ENCODE results near the gene LEAP2. TPM values are rescaled to one million over a fixed set of nuclear protein-coding genes. Genes with fewer than 3 reads are reported as not detected.

The LEAP2 gene
- total RNA-seq, 1 donor from 2014 or later = 0.25 TPM

GRCh38 chr5:132827943-132828673, 45.4 kb upstream of the LEAP2 start:
- H3K27me3 ChIP-seq (ENCODE audit: control insufficient read depth, insufficient read depth, low read length) = peaks cover 2% of the 10 kb centered on the region
- H3K4me3 ChIP-seq (ENCODE audit: low read depth, low read length) = no peak overlapping the region
- no peak for TF ChIP-seq CTCF (IDR thresholded peaks at IDR 0.05; ENCODE audit: insufficient read depth, low read length, poor library complexity, severe bottlenecking)
- no peaks in the 10 kb centered on the region for H3K36me3 ChIP-seq (ENCODE audit: control insufficient read depth, insufficient read depth, low read length)
- DNase-seq (ENCODE audit: low read depth) = no peak

- DNase-seq (ENCODE audit: low read depth) = no peak
- peaks cover 2% of the 10 kb centered on the region for H3K27me3 ChIP-seq (ENCODE audit: control insufficient read depth, insufficient read depth, low read length)
- no peak for TF ChIP-seq CTCF (IDR thresholded peaks at IDR 0.05; ENCODE audit: insufficient read depth, low read length, poor library complexity, severe bottlenecking)
- H3K4me3 ChIP-seq (ENCODE audit: low read depth, low read length) = no peak overlapping the region
- no peaks in the 10 kb centered on the region for H3K36me3 ChIP-seq (ENCODE audit: control insufficient read depth, insufficient read depth, low read length)
These were observed 44.5 kb upstream of the LEAP2 start for GRCh38 chr5:132828846-132829494.

- DNase-seq (ENCODE audit: low read depth) = no peak
- Histone ChIP-seq H3K27me3 (ENCODE audit: control insufficient read depth, insufficient read depth, low read length) (peaks cover 2% of the 10 kb centered on the region), H3K4me3 (ENCODE audit: low read depth, low read length) (peak overlapping the region; percentile 65), H3K36me3 (ENCODE audit: control insufficient read depth, insufficient read depth, low read length) (no peaks in the 10 kb centered on the region)
- TF ChIP-seq CTCF (IDR thresholded peaks at IDR 0.05; ENCODE audit: insufficient read depth, low read length, poor library complexity, severe bottlenecking) = peak; percentile 88
These were observed 43.6 kb upstream of the LEAP2 start for GRCh38 chr5:132829742-132830435.

- peaks cover 2% of the 10 kb centered on the region for H3K27me3 ChIP-seq (ENCODE audit: control insufficient read depth, insufficient read depth, low read length)
- no peaks in the 10 kb centered on the region for H3K36me3 ChIP-seq (ENCODE audit: control insufficient read depth, insufficient read depth, low read length)
- no peak for DNase-seq (ENCODE audit: low read depth)
- no peak for TF ChIP-seq CTCF (IDR thresholded peaks at IDR 0.05; ENCODE audit: insufficient read depth, low read length, poor library complexity, severe bottlenecking)
- peak within 1 kb of the TSS; percentile 65 for H3K4me3 ChIP-seq (ENCODE audit: low read depth, low read length)
These were observed 42.9 kb upstream of the LEAP2 start, which contains the start of gene SHROOM1 for GRCh38 chr5:132830436-132831094. Gene SHROOM1 (minus strand): TSS chr5:132830647. CDS start chr5:132826140, 4,507 bp downstream.

- Histone ChIP-seq H3K4me3 (ENCODE audit: low read depth, low read length) (no peak overlapping the region), H3K36me3 (ENCODE audit: control insufficient read depth, insufficient read depth, low read length) (no peaks in the 10 kb centered on the region)
- TF ChIP-seq CTCF (IDR thresholded peaks at IDR 0.05; ENCODE audit: insufficient read depth, low read length, poor library complexity, severe bottlenecking) = no peak
These were observed 42.2 kb upstream of the LEAP2 start for GRCh38 chr5:132831095-132831860.

More at GRCh38 chr5:132831095-132831860, 42.2 kb upstream of the LEAP2 start:
- H3K27me3 ChIP-seq (ENCODE audit: control insufficient read depth, insufficient read depth, low read length) = no peaks in the 10 kb centered on the region
- DNase-seq (ENCODE audit: low read depth) = no peak
